ENCODE measurements around the gene KCNJ2. TPM values are rescaled to one million over a fixed set of nuclear protein-coding genes. Genes with fewer than 3 reads are reported as not detected.

KCNJ2 gene
- total RNA-seq, 6 experiments from 2014 or later, result 0.23 to 0.47 (median 0.37) TPM

GRCh38 chr17:70132505-70132904 lies 36.8 kb upstream of the KCNJ2 start:
- H3K27me3 Mint-ChIP-seq (ENCODE audit: insufficient read depth), result peaks cover 2% of the 10 kb centered on the region; the same call in 1 of the 2 replicates
- no peaks in the 10 kb centered on the region for H3K36me3 Mint-ChIP-seq (ENCODE audit: low read depth)
- no peak for TF ChIP-seq CTCF (IDR thresholded peaks at IDR 0.05)
- peaks cover 9% of the 10 kb centered on the region for H3K4me1 Mint-ChIP-seq (ENCODE audit: low read depth)
- H3K4me3 Mint-ChIP-seq, result no peak overlapping the region
- no peak overlapping the region for H3K27ac Mint-ChIP-seq
- H3K9me3 Mint-ChIP-seq, result no peaks in the 10 kb centered on the region
- no peak for DNase-seq

- Mint-ChIP-seq H3K4me1 (ENCODE audit: low read depth) (peaks cover 24% of the 10 kb centered on the region), H3K27me3 (ENCODE audit: insufficient read depth) (peaks cover 2% of the 10 kb centered on the region; the same call in 1 of the 2 replicates), H3K36me3 (ENCODE audit: low read depth) (no peaks in the 10 kb centered on the region)
These were observed 35.3 kb upstream of the KCNJ2 start for GRCh38 chr17:70134042-70134441.

GRCh38 chr17:70134777-70135176 lies 34.6 kb upstream of the KCNJ2 start:
- no peak overlapping the region for H3K27ac Mint-ChIP-seq
- TF ChIP-seq CTCF (IDR thresholded peaks at IDR 0.05), result no peak
- no peak for DNase-seq
- H3K27me3 Mint-ChIP-seq (ENCODE audit: insufficient read depth), result peaks cover 4% of the 10 kb centered on the region
- H3K9me3 Mint-ChIP-seq, result no peaks in the 10 kb centered on the region
- H3K36me3 Mint-ChIP-seq (ENCODE audit: low read depth), result no peaks in the 10 kb centered on the region
- H3K4me3 Mint-ChIP-seq, result no peak overlapping the region
- H3K4me1 Mint-ChIP-seq (ENCODE audit: low read depth), result peaks cover 24% of the 10 kb centered on the region

More at GRCh38 chr17:70134042-70134441, 35.3 kb upstream of the KCNJ2 start:
- Mint-ChIP-seq H3K27ac (no peak overlapping the region), H3K9me3 (no peaks in the 10 kb centered on the region), H3K4me3 (no peak overlapping the region)
- DNase-seq, result no peak
- TF ChIP-seq CTCF (IDR thresholded peaks at IDR 0.05), result no peak

GRCh38 chr17:70136131-70136530 lies 33.2 kb upstream of the KCNJ2 start:
- no peaks in the 10 kb centered on the region for H3K9me3 Mint-ChIP-seq
- H3K4me3 Mint-ChIP-seq, result no peak overlapping the region
- H3K27me3 Mint-ChIP-seq (ENCODE audit: insufficient read depth), result peaks cover 4% of the 10 kb centered on the region
- no peak overlapping the region for H3K27ac Mint-ChIP-seq
- peaks cover 24% of the 10 kb centered on the region for H3K4me1 Mint-ChIP-seq (ENCODE audit: low read depth)
- TF ChIP-seq CTCF (IDR thresholded peaks at IDR 0.05), result no peak
- DNase-seq, result no peak
- H3K36me3 Mint-ChIP-seq (ENCODE audit: low read depth), result no peaks in the 10 kb centered on the region

- TF ChIP-seq CTCF (IDR thresholded peaks at IDR 0.05), result no peak
- Mint-ChIP-seq H3K27ac (peak overlapping the region; percentile 92), H3K9me3 (no peaks in the 10 kb centered on the region), H3K4me3 (peak overlapping the region; percentile 88), H3K27me3 (ENCODE audit: insufficient read depth) (peaks cover 2% of the 10 kb centered on the region), H3K36me3 (ENCODE audit: low read depth) (no peaks in the 10 kb centered on the region), H3K4me1 (ENCODE audit: low read depth) (peaks cover 24% of the 10 kb centered on the region)
- peak; percentile 69 for DNase-seq
These were observed 31.7 kb upstream of the KCNJ2 start for GRCh38 chr17:70137451-70138230.

Measured in HFFc6 (cell line).